Measurements from ENCODE around the gene HSPA1L.
A peak's percentile ranks its signal among the peaks of the same experiment; 100 is the strongest.

- TF ChIP-seq JUNB (IDR thresholded peaks at IDR 0.05; ENCODE audit: unreplicated experiment) (no peak), EZH2 (IDR thresholded peaks at IDR 0.05; ENCODE audit: low read depth, unreplicated experiment) (no peak), REST (IDR thresholded peaks at IDR 0.05; ENCODE audit: unreplicated experiment) (no peak), CTCF (conservative IDR thresholded peaks at IDR 0.05; ENCODE audit: low read depth in 2 of 2) (no peak), POLR2AphosphoS5 (IDR thresholded peaks at IDR 0.05; ENCODE audit: low read depth) (peak; percentile 61; the same call in 1 of the 2 replicates)
Measured at GRCh38 chr6:31821301-31822035, 6.4 kb upstream of the HSPA1L start.

Measured in GM23338 (cell line).